Stimulated activated CD8-positive, alpha-beta memory T cell treated with anti-CD3 and anti-CD28 coated beads, Interleukin-4, amount 100 ng/mL, for 1 hour (primary cell): ENCODE results near the gene RPS6KA4.

Source experiments
- DNase-seq, 2 donors: peaks; one replicate each; pipeline ENCODE4 v3.0.0-alpha.2; 2020; ENCODE audit warnings: low read depth in 2 of 2, low spot score in 1 of 2

The RPS6KA4 gene

DNA sequence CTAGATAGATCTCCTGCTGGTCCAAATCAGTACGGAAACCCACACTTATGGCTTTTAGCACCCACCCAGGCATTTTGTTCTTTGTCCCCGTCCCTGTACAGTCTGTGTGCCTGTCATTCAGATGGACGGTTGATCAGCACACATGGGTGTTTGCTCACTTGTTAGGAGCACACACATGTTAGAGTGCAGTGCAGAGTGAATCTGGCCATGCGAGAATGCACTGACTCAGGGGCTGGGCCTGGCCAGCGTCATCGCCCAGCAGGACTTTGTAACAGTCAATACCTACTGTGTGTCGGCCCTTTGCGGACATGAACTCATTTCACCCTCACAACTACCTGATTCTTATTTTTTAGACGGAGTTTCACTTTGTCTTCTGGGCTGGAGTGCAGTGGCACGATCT, 3.4 kb downstream of the RPS6KA4 start:
- DNase-seq = no peak

DNA sequence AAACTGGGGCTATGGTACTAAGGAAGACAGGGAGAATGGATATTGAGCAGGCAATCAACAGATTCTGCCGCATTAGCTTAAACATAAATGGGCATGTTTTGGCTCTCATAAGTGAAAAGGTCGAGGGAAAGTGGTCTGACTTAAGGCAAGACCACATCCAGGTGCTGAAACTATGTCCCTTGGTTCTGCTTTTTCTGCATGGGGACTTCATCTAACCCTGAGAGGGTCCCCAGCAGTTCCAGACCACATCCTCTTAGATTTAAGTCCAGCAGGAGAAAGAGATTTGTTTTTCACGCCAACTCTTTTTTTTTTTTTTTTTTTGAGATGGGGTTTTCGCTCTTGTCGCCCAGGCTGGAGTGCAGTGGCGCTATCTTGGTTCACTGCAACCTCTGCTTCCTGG, 5.5 kb downstream of the RPS6KA4 start:
- no peak for DNase-seq

DNA sequence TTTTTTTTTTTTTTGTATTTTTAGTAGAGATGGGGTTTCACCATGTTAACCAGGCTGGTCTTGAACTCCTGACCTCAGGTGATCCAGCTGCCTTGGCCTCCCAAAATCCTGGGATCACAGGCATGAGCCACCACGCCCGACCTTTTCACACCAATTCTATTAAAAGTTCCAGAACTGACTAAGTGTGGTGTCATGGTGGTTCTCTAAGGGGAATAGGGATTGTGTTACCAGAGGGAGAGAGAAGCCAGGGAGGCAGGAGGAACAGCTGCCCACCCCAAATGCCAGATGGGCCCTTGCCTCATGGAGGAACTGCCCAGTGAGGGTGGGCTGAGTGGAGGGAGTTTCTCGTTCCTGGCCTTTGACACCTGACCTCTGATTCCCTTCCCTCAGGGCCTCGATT, 5.9 kb downstream of the RPS6KA4 start:
- DNase-seq = no peak

DNA sequence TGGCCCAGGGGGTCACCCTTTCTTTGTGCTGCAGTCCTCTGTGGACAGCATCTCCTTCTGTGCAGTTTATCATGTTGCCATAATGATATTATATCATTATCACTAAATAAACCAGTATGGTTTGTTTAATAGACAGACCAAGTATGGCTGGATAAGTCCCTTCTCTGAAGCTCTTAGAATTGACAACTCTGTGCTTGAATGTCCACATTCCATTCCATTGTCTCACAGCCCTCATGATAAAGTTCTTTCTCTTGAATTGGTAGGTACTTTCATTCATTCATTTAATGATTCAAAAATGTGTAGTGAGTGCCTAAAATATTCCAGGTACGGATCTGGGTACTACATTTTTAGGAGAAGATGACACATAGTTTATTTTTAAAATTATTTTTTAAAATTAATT, 7.8 kb downstream of the RPS6KA4 start:
- no peak for DNase-seq

DNA sequence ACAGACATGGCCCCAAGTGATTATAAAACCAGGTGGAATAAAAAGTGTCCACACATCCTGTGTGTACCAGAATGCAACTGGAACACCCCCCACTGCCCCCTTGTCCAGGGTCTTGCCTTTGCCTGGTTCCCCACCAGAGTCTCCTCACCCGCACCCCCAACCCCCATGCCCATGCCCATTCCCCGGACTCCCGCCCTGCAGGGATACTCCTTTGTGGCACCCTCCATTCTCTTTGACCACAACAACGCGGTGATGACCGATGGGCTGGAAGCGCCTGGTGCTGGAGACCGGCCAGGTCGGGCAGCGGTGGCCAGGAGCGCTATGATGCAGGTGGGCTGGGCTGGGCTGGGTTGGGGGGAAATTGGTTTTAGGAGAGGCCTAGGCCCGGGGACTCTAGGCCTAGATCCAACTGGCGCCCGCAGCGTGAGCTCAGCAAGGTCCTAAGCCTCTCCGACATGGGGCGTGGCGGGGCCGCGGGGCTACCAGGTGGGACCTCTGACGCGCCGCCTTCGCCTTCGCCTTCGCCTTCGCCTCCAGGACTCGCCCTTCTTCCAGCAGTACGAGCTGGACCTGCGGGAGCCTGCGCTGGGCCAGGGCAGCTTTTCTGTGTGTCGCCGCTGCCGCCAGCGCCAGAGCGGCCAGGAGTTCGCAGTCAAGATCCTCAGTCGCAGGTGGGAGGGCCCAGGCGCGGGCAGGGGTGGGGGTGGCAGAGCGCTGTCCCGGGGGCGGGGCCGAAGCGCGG, 9.1 kb downstream of the RPS6KA4 start:
- no peak for DNase-seq

DNA sequence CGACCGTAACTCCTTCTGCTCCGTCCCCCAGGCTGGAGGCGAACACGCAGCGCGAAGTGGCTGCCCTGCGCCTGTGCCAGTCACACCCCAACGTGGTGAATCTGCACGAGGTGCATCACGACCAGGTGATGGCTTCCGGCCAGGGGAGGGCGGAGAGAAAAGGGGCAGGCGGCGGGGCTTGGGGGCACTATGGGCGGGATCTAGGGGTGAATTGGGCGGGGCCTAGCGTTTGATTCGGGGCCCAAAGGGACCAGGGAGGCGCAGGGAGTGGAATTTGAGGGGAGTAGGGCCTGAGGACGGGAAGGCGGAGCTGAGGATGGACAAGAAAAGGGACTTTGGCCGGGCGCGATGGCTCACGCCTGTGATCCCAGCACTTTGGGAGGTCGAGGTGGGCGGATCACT, 9.7 kb downstream of the RPS6KA4 start:
- DNase-seq = no peak

DNA sequence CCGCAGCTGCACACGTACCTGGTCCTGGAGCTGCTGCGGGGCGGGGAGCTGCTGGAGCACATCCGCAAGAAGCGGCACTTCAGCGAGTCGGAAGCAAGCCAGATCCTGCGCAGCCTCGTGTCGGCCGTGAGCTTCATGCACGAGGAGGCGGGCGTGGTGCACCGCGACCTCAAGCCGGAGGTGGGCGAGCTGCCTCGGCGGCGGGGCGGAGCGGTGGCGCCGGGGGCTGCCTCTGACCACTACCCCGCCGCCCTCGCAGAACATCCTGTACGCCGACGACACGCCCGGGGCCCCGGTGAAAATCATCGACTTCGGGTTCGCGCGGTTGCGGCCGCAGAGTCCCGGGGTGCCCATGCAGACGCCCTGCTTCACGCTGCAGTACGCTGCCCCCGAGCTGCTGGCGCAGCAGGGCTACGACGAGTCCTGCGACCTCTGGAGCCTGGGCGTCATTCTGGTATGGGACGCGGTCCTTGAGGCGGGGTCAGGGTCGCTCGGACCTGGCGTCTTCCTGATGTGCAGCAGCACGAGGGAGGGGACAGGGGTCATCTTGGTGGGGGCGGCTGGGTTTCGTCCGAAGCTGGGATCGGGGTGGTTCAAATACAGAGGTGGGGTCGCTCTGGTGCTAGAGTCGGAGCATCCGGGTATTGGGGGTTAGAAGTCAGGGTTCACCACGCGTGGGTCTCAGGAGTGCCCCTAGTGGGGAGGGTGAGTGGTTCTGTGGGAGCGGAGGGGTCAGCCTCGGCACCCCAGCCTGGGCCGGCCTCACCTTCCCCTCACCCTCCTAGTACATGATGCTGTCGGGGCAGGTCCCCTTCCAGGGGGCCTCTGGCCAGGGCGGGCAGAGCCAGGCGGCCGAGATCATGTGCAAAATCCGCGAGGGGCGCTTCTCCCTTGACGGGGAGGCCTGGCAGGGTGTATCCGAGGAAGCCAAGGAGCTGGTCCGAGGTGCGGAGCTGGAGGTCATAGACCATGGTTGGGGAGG, 10.8 kb downstream of the RPS6KA4 start:
- DNase-seq = no peak

DNA sequence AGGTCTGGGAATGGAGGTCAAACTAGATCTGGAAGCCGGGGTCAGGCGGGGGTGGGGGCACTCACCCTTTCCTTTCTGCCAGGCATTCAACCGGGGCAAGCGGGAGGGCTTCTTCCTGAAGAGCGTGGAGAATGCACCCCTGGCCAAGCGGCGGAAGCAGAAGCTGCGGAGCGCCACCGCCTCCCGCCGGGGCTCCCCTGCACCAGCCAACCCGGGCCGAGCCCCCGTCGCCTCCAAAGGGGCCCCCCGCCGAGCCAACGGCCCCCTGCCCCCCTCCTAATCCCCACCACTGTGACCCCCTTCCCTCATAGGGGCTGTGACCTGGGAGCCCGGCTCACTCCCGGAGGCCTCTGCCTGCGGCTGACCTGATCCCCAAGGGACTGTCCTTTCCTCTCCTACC, 12.2 kb downstream of the RPS6KA4 start:
- DNase-seq = no peak

DNA sequence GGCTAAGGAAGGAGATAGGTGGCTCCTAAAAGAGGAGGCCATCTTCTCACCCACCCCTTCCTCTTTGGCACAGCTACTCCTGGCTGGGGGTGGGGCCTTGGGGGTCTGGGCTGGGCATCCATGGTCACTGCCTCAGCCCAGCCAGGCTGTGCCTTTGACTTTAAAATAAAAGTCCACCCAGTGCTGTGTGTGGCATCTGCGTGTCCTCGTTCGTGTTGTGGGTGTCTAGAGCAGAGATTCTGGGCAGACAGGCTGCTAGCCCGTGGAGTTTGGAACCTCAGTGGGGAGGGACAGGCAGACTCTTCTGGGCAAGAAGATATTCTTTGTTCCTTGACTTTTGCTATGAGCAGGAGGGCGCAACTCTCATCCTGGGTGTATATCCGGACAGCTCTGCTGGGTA, 13.1 kb downstream of the RPS6KA4 start:
- DNase-seq = no peak

DNA sequence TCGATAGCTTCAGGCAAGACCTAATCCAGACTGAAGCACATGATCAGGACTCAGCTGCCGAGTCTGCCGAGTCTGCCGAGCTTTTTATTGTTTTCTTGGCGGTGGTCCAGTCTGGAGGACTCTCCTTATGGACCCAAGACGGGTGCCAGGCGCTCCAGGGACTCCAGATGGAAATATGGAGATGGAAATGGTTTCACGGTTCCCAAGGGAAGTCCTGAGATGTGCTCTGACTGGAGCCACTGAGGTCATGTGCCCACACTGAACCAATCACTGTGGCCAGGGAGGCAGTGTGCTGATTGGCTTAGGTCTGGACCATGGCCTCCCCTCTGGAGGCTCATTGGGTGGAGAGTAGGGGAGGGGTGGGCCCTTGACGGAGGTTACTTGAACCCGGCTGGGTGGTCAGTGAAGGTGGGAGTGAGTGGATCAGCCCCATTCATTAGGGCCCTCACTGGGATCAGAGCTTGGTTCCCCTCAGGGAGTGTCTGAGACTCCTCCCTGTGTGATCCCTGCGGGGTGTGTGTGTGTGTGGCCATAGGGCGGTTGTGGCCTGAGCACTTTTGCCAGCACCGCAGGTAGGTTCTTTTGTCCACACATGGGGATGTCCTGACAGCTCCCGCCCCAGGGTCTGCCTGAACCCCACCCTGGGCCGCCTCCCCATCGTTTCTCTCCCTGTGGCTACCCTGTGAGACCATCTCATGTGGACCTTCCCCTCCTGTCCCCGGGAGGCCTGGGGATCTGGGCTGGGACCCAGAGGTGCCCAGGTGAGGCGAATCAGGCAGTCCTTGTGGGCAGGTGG, 14.0 kb downstream of the RPS6KA4 start:
- no peak for DNase-seq

DNA sequence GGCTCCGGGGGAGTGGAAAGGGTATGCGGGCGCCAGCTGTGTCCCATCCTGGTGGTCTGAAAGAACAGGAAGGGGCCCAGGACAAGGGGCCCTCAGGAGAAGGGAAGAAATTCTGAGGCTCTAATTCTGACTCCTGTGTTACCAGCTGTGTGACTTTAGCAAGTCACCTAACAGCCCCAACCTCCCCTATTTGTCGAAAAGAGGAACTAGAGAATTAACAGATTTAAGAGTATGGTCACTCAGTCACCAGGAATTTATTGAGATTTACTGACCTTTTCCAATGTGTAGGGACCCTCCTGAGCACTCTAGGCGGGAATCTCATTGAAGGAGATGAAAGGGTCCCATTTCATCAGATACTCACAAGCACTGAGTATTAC, 14.6 kb downstream of the RPS6KA4 start:
- DNase-seq = no peak

DNA sequence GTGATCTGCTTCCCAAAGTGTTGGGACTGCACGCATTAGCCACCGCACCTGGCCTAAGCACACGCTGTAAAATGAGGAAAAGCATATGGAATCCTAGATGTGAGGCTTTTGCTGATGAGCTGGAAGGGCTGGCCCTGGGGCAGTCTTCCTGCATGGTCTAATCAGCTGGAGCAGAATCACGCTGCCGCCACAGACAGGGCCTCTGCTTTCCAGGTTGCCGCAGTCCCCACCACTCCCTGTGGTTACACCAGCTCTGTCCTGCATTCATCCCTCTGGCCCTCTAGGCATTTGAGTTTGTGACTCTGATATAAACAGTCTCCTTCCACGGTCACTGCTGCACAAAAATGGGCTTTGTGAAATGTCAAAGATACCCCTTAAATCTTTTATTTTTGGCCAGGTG, 17.1 kb downstream of the RPS6KA4 start:
- DNase-seq = no peak

DNA sequence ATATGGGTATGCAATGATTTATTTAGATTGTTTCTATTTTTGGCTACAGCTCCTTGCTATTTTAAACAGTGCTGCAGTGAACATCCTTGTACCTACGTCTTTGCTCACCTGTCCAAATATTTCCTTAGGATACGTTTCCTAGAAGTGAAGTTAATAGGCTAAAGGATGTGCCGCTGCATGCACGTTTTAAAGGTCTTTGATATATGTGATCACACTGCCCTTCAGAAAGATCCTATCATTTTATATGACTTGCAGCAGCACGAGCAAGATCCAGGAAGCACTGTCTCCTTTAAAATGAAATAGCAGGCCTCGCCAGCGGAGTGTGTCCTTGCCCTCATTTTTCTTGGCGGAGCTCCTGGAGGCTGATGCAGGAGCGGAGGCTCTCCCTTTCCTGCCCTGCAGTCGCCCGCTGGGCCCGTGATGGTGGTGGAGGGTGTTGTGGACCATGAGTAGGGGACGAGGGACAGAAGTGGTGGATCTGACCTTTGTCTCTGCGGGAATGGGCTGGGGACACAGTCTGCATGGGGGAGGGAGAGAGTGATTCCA, 19.4 kb downstream of the RPS6KA4 start:
- no peak for DNase-seq

DNA sequence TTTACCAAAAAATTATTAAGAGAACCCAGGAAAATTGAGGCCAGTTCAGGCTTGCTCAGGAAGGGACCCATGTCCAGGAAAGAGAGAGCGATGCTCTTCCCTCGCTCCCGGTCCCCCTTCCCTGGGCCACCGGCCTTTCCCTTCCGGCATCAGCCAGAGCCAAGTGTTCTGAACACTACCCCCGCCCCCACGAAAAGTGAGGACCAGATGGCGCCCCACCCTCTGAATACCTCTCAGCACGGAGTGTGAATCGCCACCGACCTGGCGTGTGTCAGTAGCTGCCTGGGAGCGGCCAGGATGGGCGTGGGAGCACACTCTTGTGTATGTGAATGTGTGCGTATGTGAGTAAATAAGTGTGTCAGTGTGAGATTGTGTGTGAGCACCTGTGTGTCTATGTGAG, 20.2 kb downstream of the RPS6KA4 start:
- no peak for DNase-seq

DNA sequence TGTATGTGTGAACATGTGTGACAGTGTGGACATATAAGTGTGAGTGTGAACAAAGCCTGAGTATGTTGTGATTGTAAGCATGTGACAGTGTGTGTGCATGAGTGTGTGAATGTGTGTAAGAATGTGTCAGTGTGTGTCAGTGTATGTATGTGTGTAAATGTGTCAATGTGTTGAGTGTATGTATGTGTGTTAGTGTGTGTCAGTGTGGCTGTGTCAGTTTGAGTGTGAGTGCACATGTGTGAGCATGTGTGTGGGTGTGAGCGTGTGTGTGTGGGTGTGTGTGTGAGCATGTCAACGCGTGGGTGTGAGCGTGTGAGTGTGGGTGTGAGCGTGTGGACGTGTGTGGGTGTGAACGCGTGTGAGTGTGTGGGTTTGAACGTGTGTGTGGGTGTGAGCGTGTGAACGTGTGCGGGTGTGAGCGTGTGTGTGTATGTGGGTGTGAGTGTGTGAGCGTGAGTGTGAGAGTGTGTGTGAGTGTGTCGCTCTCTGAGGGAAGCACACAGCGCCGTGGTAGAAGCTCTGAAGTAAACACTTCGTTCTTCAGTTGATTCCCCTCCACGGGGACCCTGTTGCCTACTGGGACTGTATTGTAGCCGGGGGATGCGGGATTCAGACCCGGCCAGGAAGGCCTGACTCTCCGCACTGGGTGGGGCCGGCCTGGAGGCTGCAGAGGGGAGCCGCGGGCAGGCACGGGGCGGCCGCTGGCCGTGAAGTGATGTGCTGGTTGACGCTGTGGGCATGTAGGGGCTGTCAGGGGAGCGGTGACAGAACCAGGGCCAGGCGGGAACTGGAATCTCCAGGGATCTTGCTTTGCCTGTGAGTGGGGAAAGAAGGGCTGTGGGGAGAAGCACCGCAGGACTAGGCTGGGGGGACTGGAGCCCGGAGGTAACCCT, 21.1 kb downstream of the RPS6KA4 start:
- DNase-seq = no peak

DNA sequence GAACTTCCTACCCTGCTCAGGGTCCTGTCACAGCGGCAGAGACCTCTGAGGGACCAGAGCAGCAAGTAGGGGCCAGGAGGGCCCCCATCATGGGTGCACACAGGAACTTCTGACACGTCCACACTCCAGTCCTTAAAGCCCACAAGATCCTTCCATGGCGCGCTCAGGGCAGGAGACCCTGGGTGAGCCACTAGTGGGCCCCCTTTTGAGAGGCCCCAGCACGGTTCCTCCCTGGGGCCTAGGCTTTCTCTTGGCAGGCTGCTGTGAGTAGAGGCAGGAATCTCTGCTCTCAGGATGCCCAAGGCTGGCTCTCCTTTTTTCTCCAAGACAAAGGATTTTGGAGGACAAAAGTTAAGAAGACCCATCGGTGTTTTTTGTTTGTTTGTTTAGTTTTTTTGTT, 22.4 kb downstream of the RPS6KA4 start:
- DNase-seq = no peak

DNA sequence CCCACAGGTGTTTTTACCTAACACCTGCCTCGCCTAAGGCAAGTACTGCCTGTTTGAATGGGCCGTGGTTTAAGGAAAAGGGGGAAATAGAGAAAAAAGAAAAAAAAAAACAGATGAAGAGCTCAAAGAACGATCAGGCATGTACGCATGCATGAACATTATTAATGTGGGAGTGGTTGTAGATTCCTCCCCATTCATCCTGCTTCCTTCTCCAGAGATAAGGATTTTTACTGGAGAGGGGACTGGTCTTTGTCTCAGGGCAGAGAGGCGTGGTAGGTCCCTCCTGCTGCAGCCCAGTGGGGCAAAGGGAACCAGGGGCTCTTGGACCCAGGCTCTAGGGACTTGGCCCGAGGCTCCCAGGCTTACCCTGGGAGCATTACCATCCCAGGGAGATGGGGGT, 23.1 kb downstream of the RPS6KA4 start:
- no peak for DNase-seq

DNA sequence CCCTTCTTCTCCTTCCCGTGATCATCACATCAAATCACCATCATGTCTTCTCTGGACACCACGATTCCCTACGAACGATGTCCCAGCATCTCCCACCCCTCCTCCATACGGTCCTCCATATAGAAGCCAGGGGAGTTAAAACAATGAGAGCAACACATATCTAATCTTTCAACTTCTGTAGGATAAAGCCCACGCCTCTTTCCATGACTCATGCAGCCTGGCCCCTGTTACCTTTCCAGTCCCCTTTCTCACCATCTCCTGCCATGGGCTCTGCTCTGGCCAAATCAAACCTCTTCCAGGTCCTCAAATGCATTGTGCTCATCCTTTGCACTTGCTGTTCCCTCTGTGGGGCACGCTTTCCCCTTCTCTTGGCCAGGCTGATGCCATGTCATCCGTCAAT, 23.6 kb downstream of the RPS6KA4 start:
- no peak for DNase-seq

DNA sequence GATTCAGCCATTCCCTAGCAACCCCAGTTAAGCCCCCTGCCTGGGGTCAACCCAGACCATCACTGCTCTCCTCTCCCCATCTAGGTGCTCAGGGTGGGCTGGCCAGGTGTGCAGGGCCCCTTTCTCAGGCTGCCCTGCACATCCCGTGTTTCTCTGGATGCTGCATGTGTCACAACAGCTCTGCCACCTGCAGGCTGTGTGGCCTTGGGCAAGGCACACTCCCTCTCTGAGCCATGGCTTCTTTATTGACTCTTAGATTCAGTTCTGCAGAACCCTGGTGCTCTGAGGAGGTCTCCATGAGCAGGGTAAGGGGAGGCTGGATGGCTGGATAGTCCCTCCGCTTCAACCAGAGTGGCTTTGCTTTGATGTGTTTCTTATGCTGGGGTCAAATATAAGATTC, 24.6 kb downstream of the RPS6KA4 start:
- no peak for DNase-seq

DNA sequence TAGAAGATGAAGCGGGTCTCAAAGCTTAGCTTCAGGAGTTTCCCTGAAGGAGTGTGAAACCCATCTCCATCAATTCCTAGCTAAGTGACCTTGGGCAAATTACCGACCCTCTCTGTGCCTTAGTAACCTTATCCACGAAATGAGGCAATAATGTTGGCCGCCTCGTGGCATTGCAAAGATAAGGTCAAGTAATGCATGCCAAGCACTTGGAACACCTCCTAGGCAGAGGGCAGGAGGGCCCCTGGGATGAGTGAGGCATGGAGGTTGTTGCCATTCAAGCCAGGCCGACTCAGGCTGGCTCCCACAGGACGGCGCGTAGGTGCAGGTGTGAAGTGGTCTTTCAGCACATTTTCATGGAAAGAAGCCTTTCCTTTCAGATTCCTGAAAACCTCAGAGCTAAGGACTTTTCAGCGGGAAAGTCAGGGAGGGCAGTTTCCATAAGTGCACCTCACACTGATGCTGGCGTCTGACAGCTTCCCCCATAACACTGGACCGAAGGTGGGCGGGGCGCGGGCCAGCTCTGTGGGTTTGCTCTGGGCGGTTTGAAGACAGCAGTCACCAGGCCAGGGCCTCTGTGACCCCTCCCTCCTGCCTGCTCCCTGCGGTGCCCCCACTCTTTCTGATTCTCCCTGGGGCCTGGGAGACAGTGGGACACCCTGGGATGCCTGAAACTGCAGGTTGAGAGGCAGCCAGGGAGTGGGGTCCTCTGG, 25.2 kb downstream of the RPS6KA4 start:
- DNase-seq = no peak
